KOPT-K1 (cell line): ENCODE data around the gene MTUS2.

Experiments
- H3K27ac ChIP-seq: fragments of 200-600 bp; sonication (generic); 2 replicates; pipeline ENCODE4 v1.5.1; 2016; ENCODE audit warnings: antibody characterized with exemption, mild to moderate bottlenecking, low read depth, low read length; ENCODE audit not compliant: poor library complexity, severe bottlenecking
- H3K36me3 ChIP-seq: fragments of 200-600 bp; sonication (generic); 2 replicates; pipeline ENCODE4 v1.5.1; 2017; ENCODE audit warnings: antibody characterized with exemption, mild to moderate bottlenecking, low read length, moderate library complexity; ENCODE audit not compliant: insufficient read depth
- H3K9me3 ChIP-seq: fragments of 200-600 bp; sonication (generic); 2 replicates; pipeline ENCODE4 v1.5.1; 2017; ENCODE audit warnings: antibody characterized with exemption, low read length, mild to moderate bottlenecking; ENCODE audit not compliant: insufficient read depth, poor library complexity, severe bottlenecking

MTUS2 gene

DNA sequence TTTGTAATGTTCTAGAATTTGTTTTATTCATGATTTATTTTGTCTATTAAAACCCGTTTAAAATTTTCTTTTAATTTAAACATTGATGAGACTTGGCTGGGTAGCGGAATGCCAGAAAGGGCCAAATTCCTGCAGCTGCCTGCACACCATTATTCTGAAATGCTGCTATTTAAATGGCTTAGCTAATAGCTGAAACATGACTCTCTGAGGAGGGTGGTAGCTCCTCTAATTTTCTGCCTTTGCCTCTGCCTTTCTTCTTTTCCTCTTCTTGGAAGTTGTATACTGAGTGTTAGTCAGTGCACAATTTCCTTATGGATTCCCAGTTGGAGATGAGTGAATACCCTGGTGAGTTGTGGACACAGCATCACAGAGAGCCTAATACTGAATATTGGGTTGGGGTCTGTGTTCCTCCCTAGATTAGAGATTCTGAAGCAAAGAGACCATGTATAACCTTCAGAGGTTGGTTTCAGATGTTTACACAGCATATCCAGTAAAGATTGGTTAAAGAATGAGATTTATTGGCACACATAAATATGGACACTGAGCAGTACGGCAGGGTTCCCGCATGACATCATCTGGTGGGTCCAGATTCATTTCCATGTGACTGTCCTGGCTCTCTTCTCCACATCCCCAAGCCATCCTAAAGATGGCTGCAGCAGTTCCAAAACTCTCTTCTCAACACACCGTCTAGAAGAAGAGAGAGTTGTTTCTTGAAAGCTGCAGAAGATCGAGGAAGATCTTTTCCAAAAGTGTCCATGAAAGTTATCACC, 55.9 kb downstream of the MTUS2 start:
- Histone ChIP-seq H3K27ac (no peak overlapping the region), H3K9me3 (peaks cover 19% of the 10 kb centered on the region), H3K36me3 (no peaks in the 10 kb centered on the region)

DNA sequence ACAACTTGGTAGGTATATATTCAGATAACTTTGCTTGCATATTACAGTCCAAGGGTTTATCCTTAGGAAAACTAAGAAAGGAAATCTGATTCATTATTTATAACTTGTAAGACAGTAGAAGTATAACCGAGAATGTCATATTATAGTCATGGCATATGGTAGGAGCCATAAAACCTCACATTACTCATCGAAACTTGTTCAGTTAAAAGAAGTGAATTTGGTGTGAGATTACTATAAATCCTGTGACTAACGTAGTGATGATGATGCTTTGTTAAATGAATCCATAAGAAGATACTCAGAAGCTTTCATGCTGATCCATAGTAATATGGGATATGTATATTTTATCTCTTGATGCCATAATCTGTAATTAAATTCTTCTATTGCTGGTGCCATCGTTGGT, 57.3 kb downstream of the MTUS2 start:
- Histone ChIP-seq H3K36me3 (no peaks in the 10 kb centered on the region), H3K9me3 (peaks cover 10% of the 10 kb centered on the region), H3K27ac (no peak overlapping the region)

DNA sequence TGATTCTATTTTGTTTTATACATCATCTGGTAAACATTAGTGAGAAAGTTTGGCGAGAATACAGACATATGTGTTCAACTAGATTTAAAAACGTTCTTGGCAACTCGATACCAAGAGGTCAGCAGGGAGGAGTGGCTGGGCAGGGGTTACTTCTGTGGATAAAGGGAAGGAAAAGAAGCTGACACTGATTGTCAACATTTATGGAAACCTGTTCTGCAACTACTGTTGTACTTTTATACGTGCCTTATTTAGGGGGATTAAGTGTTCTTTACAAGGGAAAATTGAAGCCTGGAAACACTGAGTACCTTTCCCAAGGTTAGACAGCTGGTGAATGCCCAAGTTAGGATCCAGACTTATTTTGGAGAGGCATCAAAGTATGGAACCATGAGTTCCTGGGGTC, 65.0 kb downstream of the MTUS2 start:
- H3K9me3 ChIP-seq, result no peaks in the 10 kb centered on the region
- H3K27ac ChIP-seq, result no peak overlapping the region
- no peaks in the 10 kb centered on the region for H3K36me3 ChIP-seq

DNA sequence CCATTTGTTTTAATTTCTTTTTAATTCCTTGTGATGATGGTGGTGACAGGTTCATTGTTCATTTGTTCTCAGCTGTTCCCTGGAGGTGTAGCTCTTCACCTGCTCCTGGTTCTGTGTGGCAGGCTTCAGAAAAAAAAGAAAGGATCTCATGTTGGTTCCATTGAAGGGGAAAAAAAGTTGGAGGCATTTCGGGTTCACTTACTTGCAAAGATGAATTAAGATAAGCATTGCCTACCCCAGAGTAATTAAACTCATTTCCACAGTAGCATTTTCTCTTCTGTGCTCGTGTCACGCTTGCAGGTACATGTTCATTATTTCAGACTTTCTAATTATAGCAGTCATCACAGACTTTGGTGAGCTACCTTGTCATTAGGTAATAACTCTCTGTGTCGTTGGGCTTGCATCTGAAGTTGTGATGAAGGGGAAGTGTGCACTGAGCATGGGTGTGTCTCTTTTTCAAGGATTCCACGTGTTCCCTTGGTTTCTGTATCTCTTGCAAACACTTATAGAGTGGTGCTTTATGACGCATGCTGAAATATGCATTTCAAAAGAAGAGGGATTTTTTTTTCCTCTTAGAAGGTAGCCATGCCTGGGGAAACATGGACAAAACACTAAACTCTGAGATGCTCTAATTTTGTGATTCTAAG, 69.1 kb downstream of the MTUS2 start:
- Histone ChIP-seq H3K36me3 (no peaks in the 10 kb centered on the region), H3K27ac (no peak overlapping the region), H3K9me3 (no peaks in the 10 kb centered on the region)

DNA sequence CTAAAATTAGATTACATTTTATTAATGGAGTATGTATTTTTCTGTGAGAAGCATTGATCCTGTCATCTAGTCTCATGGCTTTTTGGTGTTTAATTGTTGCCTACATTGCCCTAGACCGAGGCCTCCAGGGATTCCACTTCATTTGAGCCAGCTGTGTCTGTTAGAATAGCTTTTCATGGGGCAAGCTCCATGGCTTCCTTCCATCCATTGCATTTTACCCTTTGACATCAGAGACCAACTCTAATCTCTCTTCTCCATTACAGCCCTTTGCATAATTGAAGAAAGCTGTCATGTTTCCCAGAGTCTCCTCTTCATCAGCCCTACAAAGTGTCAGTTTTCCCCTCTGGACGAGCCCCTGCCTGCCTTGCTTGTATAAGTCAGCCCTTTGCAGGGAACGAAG, 70.6 kb downstream of the MTUS2 start:
- no peaks in the 10 kb centered on the region for H3K9me3 ChIP-seq
- no peaks in the 10 kb centered on the region for H3K36me3 ChIP-seq
- H3K27ac ChIP-seq, result no peak overlapping the region

DNA sequence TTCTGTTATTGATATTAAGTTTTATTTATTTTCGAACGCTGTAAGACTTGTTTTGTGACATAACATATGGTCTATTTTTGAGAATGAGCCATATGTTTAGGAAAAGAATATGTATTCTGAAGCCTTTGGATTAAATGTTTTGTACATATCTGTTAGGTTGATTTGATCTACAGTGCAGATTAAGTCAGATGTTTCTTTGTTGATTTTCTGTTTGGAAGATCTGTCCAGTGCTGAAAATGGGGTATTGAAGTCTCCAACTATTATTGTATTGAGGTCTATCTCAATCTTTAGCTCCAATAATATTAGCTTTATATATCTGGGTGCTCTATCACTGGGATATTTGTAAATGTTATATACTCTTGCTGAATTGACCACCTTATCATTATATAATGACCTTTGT, 97.9 kb downstream of the MTUS2 start:
- Histone ChIP-seq H3K27ac (no peak overlapping the region), H3K9me3 (peaks cover 20% of the 10 kb centered on the region)

DNA sequence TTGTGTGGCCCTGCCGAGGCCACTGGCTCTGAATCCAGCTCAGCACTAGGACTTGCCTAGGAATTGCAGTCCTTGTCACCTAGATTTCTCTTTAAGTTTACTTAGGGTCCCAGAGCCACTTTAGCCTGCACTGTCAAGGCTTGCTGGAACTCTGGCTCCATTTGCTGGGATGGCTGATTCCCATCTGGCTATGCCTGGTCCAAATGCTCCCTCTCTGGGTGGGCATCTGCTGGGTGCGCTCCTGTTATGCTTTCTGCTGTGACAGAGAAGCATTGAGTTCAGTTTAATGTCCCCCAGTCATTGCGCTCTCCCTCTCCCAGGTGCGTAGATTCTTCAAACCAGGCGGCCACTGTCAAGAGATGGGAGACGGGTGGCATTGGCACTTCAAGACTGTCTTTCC, 102.2 kb downstream of the MTUS2 start:
- H3K27ac ChIP-seq, result no peak overlapping the region
- H3K36me3 ChIP-seq, result no peaks in the 10 kb centered on the region
- H3K9me3 ChIP-seq, result peaks cover 17% of the 10 kb centered on the region

More for the DNA sequence above, 97.9 kb downstream of the MTUS2 start:
- H3K36me3 ChIP-seq, result no peaks in the 10 kb centered on the region

DNA sequence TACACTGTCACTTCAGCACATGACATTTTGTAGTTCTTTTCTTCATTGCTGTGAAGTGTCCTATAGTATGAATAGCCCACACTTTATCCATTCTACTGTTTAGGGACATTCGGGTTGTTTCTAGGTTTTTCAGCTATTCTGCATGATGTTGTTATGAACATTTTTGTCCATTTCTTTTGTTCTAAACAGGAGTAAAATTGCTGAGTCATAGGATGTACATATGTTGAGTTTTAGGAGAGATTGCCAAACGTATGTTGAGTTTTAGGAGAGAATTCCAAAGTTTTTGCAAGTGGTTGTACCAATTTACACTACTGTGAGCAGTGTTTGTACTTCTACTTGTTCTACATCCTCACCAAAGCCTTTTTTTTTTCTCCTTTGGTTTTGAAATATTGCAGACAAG, 115.0 kb downstream of the MTUS2 start:
- Histone ChIP-seq H3K27ac (no peak overlapping the region), H3K9me3 (no peaks in the 10 kb centered on the region), H3K36me3 (no peaks in the 10 kb centered on the region)

DNA sequence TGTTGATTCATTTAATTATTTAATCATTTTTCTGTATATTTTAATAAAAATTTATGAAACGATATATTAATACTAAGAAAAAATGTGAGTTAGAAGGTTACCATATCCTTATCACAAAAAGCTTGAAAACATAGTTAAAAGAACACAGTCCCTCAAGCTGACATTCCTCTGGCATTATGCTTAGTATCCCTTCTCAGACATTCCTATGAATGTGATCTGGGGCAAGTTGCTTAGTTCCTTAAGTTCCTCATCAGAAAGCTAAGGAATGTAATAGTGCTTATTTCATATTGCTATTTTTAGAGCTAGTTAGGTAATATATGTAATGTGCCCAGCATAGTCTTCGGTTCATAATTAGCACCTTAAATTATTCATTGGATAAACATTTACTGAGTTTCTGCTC, 122.8 kb downstream of the MTUS2 start:
- Histone ChIP-seq H3K36me3 (no peaks in the 10 kb centered on the region), H3K27ac (no peak overlapping the region), H3K9me3 (no peaks in the 10 kb centered on the region)

DNA sequence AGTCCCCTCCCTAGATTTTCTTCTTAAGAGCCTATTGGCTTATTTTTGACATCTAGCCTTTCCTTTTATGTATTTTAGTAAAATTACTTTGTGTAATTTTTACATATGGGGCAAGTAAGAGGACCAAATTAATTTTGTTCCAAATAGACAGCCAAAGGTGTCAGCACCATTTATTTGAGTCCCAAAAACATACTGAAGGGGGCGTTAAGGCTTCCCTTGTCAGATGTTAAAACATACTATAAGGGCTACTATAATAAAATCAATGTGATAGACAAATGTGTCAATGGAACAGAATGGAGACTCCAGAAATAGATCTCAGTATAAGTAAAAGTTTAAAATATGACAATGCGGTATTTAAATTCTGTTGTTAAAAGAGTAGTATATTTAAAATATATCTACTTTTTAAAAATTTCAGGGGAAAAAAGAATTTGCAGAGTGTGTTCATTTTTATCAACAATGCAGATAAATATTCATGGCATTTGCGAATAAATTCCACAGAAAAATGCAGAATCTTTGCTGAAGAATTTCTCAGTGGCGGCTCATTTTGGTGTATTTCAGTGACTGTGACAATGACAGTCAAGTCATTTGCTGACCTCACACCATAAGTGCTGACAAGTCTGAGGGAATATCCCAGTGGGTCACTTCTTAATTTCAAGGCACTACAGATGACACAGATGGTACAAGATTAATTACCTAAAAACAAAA, 133.7 kb downstream of the MTUS2 start:
- no peaks in the 10 kb centered on the region for H3K36me3 ChIP-seq
- peaks cover 8% of the 10 kb centered on the region for H3K9me3 ChIP-seq
- no peak overlapping the region for H3K27ac ChIP-seq

DNA sequence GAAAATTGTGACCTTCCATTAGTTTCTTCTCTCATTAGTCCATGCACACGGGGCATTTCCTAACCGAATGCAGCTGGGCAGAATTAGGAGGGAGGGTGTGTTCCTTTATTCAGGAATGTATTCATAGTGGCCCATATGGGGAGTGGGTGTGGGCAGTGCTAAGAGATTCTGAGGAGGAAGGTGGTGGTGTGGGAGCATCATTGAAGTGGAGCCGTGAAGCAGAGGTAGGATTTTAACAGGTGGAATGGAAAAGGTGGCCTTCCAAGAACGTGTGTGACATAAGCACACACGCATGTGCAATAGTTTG, 134.2 kb downstream of the MTUS2 start:
- Histone ChIP-seq H3K9me3 (peaks cover 7% of the 10 kb centered on the region), H3K27ac (no peak overlapping the region), H3K36me3 (no peaks in the 10 kb centered on the region)

DNA sequence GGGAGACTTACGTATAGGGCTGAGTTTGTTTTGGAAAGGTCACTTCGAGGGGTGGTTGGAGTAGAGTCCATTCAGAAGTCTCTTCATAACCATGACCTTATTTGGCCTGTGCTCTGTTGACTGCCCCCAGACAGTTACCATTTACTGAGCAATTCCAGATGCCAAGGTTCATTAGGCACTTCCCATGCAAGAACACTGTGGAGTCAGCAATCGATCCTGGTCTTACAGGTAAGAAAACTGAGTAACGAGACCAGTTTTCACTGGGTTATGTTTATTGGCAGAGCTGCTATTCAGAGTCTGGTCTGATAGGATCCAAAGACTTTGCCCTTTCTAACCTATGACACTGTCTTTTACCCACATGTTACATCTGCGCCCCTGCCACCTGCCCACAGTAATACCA, 134.7 kb downstream of the MTUS2 start:
- Histone ChIP-seq H3K36me3 (no peaks in the 10 kb centered on the region), H3K9me3 (peaks cover 3% of the 10 kb centered on the region), H3K27ac (no peak overlapping the region)

DNA sequence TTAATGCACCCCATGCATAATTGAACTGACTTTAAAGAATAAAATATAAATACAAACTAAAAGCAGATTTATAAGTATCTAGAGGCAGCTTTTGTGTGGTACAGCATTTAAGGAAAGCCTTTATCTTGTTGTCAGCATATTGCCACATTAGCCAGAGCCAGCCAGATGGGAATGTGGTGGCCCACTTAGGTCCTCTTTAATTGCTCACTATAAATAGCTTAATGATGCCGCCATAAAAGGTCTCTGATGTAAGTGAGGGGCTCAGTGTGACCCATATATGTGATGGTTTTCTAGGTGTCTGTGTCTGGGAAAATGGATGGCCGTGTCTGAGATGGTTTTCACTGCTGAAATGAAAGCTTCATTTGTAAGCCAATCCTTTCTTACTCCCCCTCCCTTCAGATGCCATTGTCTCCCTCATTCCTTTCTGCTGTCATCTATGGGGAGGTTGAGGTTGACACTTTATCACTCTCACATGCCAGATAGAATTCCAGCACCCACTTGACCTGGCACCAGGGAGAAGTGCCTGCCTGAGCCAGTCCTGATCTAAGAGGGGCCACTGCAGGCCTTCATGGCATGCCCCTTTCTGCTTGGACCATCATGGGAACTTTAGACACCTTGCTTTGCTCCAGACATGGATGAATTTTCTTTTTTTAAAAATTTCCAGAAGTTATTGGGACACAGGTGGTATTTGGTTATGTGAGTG, 135.3 kb downstream of the MTUS2 start:
- Histone ChIP-seq H3K9me3 (peaks cover 3% of the 10 kb centered on the region), H3K27ac (no peak overlapping the region), H3K36me3 (no peaks in the 10 kb centered on the region)

DNA sequence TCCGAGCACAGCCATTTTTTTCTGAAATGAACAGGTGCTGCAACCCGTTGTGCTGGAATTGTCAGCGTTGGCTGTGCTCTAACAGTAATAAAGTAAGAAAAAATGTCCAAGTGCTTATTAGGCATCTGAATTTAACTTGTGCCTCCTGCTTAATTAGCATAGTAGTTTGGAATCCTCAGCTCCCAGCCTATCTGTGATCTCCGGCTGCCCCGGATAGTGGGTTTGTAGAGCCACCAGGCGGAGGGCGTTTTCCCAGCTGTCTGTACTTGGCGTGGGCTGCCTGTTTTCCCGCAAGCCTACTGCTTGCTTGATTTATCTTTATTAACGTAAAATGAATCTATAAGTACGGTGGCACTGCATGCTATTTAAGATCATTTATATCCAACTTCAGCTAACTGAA, 137.9 kb downstream of the MTUS2 start:
- H3K9me3 ChIP-seq, result peaks cover 3% of the 10 kb centered on the region
- H3K36me3 ChIP-seq, result no peaks in the 10 kb centered on the region
- no peak overlapping the region for H3K27ac ChIP-seq

DNA sequence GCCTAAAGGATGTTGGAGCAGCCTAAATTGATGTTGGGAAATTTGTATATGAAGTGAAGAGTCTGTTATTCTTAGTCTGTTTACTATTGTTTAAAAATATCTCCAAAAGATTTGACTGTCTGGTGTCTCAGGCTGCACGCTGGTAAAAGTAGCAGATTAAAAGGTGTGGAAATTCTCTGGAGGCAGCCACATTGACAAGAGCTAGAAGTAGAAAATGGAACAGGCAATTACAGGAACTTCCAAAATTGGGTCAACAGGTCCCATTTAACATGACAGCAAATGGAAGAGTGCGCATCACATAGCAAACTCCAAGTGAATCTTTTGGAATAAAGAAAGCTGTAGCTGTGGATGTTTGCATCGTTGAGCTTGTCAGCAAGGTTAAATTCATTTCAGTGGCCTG, 138.3 kb downstream of the MTUS2 start:
- Histone ChIP-seq H3K9me3 (peaks cover 3% of the 10 kb centered on the region), H3K36me3 (no peaks in the 10 kb centered on the region), H3K27ac (no peak overlapping the region)
